Peyer's patch (tissue), 4 donors: Measurements from ENCODE around the gene SPACA9. TPM values are rescaled to one million over a fixed set of nuclear protein-coding genes. Genes with fewer than 3 reads are reported as not detected.

ENCODE experiments used
- DNase-seq, 3 donors: peaks; one replicate each; pipeline ENCODE4 v3.0.0-alpha.2; 2017 to 2019
- H3K27ac ChIP-seq, 4 donors: fragments of 200-600 bp; sonication (generic); one replicate each; pipeline ENCODE4 v1.5.1; 2016 to 2019
- H3K27me3 ChIP-seq, 2 donors: fragments of 200-600 bp; sonication (generic); one replicate each; pipeline ENCODE4 v1.5.1; 2019
- H3K36me3 ChIP-seq, 3 donors: fragments of 200-600 bp; sonication (generic); one replicate each; pipeline ENCODE4 v1.5.1; 2016 to 2019
- H3K4me1 ChIP-seq, 4 donors: fragments of 200-600 bp; sonication (generic); one replicate each; pipeline ENCODE4 v1.5.1; 2016 to 2019
- H3K4me3 ChIP-seq, 4 donors: fragments of 200-600 bp; sonication (generic); 1 replicate in 3 of 4; 2 replicates in 1 of 4; pipeline ENCODE4 v1.5.1; 2016 to 2019; ENCODE audit warnings: mild to moderate bottlenecking in 1 of 4
- H3K9me3 ChIP-seq, 4 donors: fragments of 200-600 bp; sonication (generic); one replicate each; pipeline ENCODE4 v1.5.1; 2016 to 2019; ENCODE audit warnings: mild to moderate bottlenecking in 1 of 4
- CTCF ChIP-seq, 6 experiments: fragments of 450-650 bp in 4 of 6; fragments of 200-600 bp in 2 of 6; sonication (generic) in 1 of 6; IDR thresholded peaks; one replicate each; pipeline ENCODE4 v1.5.1; 2017 to 2019; ENCODE audit warnings: antibody characterized with exemption in 6 of 6, mild to moderate bottlenecking in 3 of 6, moderate library complexity in 1 of 6
- POLR2A ChIP-seq, 2 donors: fragments of 450-650 bp; IDR thresholded peaks; one replicate each; pipeline ENCODE4 v1.5.1; 2017; ENCODE audit warnings: antibody characterized with exemption in 2 of 2, mild to moderate bottlenecking in 2 of 2, moderate library complexity in 2 of 2
- total RNA-seq, 4 donors: library from RNA; depleted of rRNA; stranded (reverse); fragments of >200 nt; gene quantifications; one replicate each; pipeline ENCODE4 v1.1.0, GENCODE V29; 2016

Gene SPACA9
- total RNA-seq, 4 donors from 2014 or later = 0.53 to 1.8 (median 1.2) TPM; not detected in 1

DNA sequence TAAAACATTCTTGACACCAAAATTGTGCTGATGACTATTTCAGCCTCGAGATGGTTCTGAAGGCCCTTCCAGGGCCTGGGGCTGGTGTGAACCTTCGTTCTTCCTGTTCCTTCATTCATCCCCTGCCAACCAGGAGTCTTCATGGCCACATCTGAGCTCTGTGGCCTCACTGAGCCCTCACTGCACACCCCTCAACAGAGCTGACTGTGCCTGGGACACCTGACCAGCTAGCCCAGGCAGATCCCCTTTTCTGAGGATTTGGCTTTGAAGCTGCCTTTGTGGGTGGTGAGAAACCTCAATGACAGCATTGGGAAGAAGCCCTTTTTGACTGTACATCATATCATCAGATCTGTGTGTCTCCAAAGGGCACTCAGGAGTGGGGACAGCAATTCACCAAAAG, 14.4 kb upstream of the SPACA9 start:
- Histone ChIP-seq H3K27me3 (no peaks in the 10 kb centered on the region), H3K27ac (no peak overlapping the region), H3K9me3 (no peaks in the 10 kb centered on the region), H3K36me3 (no peaks in the 10 kb centered on the region), H3K4me1 (no peaks in the 10 kb centered on the region), H3K4me3 (no peak overlapping the region)
- DNase-seq = no peak
- no peak for TF ChIP-seq CTCF (IDR thresholded peaks at IDR 0.05)
- no peak for TF ChIP-seq POLR2A (IDR thresholded peaks at IDR 0.05)

DNA sequence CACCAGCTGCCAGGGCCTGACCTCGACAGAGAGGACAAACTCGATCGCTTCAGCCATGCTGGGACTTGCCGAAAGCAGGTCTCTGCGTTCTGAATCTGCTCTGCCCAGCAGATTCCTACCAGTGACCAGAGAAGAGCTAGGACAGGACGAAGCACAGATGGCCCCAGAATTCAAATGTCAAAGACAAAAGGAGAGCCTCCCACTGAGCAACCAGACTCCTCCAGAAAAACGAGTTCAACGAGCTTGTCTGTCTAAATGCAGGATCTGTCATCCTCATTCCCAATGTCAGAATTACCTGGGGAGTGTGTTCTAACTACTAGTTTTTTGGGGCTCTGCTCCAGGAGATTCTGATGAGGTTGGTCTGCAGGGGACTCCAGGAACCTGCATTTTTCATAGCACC, 14.0 kb upstream of the SPACA9 start:
- H3K27ac ChIP-seq = no peak overlapping the region
- H3K4me1 ChIP-seq = no peaks in the 10 kb centered on the region
- no peak for TF ChIP-seq CTCF (IDR thresholded peaks at IDR 0.05)
- no peaks in the 10 kb centered on the region for H3K9me3 ChIP-seq
- no peaks in the 10 kb centered on the region for H3K36me3 ChIP-seq
- no peak for DNase-seq
- no peak overlapping the region for H3K4me3 ChIP-seq
- H3K27me3 ChIP-seq = no peaks in the 10 kb centered on the region

GRCh38 chr9:132866898-132867297, 11.8 kb upstream of the SPACA9 start:
- no peak overlapping the region for H3K27ac ChIP-seq
- H3K4me1 ChIP-seq = no peaks in the 10 kb centered on the region
- no peak for TF ChIP-seq POLR2A (IDR thresholded peaks at IDR 0.05)
- TF ChIP-seq CTCF (IDR thresholded peaks at IDR 0.05) = no peak
- DNase-seq = no peak
- no peaks in the 10 kb centered on the region for H3K27me3 ChIP-seq
- no peak overlapping the region for H3K4me3 ChIP-seq
- H3K9me3 ChIP-seq = no peaks in the 10 kb centered on the region
- H3K36me3 ChIP-seq = no peaks in the 10 kb centered on the region

DNA sequence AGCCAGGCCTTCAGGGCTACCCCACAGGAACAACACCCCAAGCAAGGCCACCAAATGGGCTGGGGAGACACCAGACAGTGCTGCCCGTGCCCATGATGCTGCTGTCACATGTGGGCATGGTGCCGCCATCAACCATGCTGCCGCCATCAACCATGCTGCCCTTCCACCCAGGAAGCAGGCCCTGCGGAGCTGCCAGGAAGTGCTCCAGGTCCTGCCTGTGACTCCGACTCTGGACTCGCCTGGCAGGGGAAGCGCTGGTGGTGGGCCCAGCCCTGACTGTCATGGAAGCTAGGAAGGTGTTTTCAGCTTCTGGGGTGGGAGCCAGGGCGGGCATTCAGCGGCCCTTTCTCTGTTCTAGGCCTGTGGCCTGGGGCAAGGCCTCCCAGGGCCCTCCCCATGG, 9.4 kb upstream of the SPACA9 start:
- Histone ChIP-seq H3K27me3 (no peaks in the 10 kb centered on the region), H3K4me3 (no peak overlapping the region), H3K27ac (no peak overlapping the region), H3K4me1 (no peaks in the 10 kb centered on the region), H3K36me3 (no peaks in the 10 kb centered on the region), H3K9me3 (no peaks in the 10 kb centered on the region)
- no peak for DNase-seq
- TF ChIP-seq POLR2A (IDR thresholded peaks at IDR 0.05) (no peak), CTCF (IDR thresholded peaks at IDR 0.05) (no peak)

GRCh38 chr9:132873403-132873802, 5.3 kb upstream of the SPACA9 start:
- Histone ChIP-seq H3K4me1 (peaks cover 0 to 5% (median 2%) of the 10 kb centered on the region in 4 donors), H3K9me3 (no peaks in the 10 kb centered on the region), H3K27ac (no peak overlapping the region), H3K4me3 (no peak overlapping the region), H3K36me3 (no peaks in the 10 kb centered on the region), H3K27me3 (no peaks in the 10 kb centered on the region)
- DNase-seq = no peak
- TF ChIP-seq CTCF (IDR thresholded peaks at IDR 0.05) = no peak
- TF ChIP-seq POLR2A (IDR thresholded peaks at IDR 0.05) = no peak

DNA sequence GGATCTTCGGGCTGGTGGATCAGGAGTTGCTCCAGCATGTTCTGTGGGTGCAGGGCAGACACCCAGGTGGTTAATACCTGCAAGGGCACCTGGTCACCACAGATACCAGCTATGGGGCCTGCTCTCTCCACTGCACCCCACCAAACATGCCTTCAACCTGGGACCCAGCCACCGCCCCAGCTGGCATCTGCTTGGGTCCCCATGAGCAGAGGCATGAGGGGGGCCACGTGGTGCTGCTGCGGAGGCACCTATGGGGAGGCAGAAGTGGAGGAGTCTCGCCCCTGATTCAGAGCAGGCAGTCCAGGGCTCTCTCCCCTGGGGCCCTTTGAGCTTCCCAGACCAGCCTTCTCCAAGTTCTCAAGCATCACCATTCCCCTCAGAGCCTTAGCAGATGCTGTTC, 3.5 kb upstream of the SPACA9 start:
- TF ChIP-seq CTCF (IDR thresholded peaks at IDR 0.05) = no peak
- no peak for TF ChIP-seq POLR2A (IDR thresholded peaks at IDR 0.05)
- Histone ChIP-seq H3K9me3 (no peaks in the 10 kb centered on the region), H3K27ac (no peak overlapping the region), H3K27me3 (no peaks in the 10 kb centered on the region), H3K4me1 (peaks cover 0 to 14% (median 3%) of the 10 kb centered on the region in 4 donors), H3K36me3 (no peaks in the 10 kb centered on the region), H3K4me3 (no peak overlapping the region)
- DNase-seq = no peak
